Daoy (cell line): Measurements from ENCODE around the gene TMEM44. TPM values are rescaled to one million over a fixed set of nuclear protein-coding genes. Genes with fewer than 3 reads are reported as not detected.

Experiments used
- DNase-seq: peaks from one replicate; pipeline ENCODE4 v3.0.0-alpha.2; 2015; ENCODE audit warnings: low read depth
- total RNA-seq: library from RNA; depleted of rRNA; stranded (reverse); fragments of >200 nt; shearing (Covaris generic); gene quantifications from 2 replicates; pipeline ENCODE4 v1.2.3, GENCODE V29; 2014; rRNA removed

Gene TMEM44, protein sequence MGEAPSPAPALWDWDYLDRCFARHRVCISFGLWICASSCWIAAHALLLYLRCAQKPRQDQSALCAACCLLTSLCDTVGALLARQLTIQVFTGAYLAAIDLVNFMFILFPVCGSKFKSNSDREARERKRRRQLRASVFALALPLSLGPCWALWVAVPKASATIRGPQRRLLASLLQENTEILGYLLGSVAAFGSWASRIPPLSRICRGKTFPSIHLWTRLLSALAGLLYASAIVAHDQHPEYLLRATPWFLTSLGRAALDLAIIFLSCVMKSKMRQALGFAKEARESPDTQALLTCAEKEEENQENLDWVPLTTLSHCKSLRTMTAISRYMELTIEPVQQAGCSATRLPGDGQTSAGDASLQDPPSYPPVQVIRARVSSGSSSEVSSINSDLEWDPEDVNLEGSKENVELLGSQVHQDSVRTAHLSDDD
- 8.8 and 12.9 TPM in 2 replicates for total RNA-seq

DNA sequence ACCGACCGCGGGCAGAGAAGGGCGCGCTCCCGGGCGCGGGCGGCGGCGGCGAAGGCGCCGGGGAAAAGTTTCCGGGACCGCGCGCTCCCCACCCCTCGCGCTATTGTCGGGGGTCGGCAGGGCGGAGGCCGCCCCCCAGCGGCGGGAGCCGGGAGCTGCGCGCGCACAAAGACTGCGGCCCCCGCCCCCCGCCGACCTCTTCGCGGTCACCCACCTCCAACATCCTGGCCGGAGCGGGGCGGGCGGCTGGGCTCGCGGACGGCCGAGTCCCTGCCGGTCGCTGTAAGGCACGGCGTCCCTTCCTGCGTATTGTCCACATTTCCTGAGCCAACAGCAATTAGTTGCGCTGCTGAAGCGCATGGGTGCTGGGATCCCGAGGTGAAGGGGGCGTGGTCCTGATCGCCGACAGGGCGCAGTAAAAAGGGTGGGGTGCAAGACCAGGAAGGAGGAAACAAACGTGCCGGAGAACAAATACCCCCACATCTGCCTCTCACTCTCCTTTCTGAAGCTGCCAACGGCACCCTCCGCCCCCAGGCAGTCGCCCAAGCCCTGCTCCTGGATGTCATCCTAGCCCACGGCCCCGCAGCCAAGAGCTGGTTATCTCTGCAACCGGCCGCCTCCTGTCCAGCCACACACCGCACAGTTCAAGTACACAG, at the start of gene TMEM44:
TMEM44 (minus strand) TSS at position 71 of the 656 bp plus-strand sequence. CDS start 204 bp downstream, outside the sequence.
- DNase-seq, result peak; percentile 88

DNA sequence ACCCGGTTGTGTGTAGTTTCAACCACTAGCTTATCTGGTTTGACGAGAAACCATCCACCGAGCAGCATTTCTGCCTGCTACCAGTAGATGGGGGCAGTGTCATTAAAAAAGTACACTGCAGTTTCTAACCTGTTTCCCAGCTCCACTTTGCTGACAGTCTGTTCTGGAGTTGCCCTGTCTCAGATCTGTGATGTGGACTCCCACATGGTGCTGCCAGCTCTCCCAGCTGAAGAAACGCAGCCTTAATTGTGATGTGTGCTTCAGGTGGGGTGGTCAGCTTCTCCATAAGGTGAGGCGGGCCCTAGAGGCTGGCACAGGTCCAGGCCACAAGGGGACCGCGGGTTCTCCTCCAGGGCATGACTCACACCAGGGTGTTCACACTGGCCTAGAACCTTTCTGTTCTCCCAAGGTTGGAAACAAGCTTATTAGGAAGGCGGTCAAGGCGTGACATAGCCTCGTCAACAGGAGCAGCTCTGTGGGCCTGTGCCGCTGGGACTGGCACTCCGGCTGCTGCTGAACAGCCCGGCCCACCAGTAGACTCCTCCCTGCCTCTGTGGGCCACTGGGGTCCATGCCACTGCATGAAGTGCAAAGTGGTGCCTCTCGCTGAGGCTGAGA, 49.6 kb upstream of the TMEM44 start:
- peak; percentile 86 for DNase-seq

DNA sequence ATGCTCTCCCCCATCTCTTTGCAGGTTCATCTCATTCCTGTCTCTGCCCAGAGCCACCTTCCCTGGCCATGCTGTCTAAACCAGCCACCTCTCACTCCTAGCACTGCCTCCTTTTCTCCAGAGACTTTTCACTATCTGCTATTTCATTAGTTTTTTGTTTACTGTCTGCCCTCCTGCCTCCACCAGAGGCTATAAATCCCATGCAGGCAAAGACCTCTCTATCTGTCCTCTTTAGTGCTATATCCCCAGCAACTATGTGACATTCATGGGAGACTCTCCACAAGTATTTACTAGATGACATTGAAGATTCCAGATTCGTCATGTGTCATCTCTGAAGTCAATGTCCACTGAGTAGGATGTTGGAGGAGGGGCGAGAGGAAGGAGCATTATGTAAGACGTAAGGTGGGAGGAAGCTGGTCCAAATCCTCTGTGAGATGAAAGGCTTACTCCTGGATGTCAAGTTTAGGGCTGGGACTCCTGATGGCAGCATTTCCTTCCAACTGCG, 49.0 kb upstream of the TMEM44 start:
- DNase-seq, result no peak

DNA sequence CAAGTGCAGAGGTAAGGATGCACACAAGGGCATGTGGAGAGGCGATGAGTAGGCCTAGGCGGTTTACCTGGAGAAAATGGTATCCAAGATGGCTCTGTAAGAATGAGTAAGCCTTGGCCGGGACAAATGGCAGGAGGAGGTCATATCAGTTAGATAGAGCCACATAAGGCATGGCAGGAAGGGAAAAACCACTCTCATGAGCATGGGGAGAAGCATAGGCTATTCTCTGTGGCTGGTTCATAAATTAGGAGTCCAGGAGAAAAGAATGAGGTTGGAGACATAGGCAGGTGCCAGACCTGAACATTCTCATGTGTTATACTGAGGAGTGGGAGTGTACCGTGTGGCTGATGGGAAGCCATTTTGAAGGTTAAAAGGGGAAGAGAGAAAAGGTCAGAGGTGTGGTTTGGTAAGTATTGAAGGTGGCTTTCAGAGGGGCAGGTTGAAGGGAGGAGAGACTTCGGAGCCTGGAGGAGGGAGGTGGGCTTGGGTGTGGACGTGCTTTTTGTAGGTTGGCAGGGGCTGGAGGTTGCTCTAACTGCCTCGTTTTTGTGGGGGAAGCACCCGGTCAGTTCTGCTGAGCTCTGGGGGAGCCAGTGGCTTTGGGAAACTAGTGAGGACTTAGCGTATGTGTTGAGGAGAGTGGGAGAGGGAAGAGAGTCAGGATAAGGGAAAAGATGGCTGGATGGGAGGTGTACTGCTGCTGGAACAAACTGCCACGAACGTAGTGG, 47.8 kb upstream of the TMEM44 start:
- DNase-seq, result no peak

DNA sequence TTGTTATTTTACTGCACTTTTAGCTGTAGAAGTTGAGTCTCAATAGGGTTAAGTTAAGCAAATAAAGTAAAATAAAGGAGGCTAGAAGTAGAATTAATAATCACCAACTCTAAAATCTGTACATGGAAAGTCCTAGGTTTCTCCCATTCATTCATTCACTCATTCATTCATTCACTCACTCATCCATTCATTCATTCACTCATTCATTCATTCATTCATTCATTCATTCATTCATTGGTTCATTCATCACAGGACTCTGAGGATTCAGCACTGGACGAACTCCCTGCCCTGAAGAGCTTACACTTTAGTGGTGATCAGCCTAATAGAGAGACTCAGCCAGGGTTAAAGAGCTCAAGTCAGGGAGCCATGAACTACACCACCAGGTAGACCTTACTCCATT, 43.3 kb upstream of the TMEM44 start:
- no peak for DNase-seq

DNA sequence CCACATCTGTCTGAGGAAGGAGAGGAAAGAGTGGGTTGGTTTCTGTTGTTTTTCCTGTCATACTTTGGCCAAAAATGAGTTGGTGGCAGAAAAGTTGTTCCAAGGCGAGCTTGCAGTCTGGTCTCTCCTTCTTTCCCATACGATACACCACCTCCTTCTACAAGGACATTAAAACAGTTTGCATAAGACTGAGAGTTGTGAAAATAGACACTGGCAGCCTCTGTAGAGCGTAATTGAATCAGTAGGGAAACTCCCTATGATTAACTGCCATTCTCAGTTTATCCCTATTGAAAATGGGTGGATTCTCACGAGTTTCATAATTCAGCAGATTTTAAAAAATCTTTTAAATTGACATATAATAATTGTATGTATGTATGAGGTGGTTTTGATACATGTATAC, 42.5 kb upstream of the TMEM44 start:
- no peak for DNase-seq

DNA sequence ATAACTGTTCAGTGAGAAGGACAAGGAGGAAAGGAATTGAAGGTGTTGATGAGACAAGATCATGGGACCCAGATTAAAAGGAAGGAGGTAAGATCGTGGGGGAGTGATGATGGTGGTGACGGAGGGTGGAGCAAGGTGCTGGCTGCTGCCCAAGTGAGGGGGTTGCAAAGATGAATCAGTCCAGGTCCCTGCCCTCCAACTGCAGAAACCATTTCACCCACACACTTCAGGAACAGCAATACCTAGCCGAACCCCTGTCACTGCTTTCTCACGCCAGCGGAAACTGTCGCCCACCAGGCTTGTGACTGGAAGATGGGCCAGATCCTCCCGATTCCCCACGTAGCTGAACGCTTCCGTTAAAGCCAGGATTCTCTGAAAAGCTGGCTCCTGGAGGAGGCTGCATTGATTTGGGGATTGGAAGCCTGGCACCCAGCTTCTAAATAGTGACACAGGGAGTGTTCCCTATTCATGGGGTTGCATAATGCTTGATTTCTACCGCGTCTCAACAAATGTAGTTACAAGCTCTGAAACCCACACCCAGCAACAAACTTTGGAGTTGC, 41.9 kb upstream of the TMEM44 start:
- DNase-seq, result peak; percentile 78

DNA sequence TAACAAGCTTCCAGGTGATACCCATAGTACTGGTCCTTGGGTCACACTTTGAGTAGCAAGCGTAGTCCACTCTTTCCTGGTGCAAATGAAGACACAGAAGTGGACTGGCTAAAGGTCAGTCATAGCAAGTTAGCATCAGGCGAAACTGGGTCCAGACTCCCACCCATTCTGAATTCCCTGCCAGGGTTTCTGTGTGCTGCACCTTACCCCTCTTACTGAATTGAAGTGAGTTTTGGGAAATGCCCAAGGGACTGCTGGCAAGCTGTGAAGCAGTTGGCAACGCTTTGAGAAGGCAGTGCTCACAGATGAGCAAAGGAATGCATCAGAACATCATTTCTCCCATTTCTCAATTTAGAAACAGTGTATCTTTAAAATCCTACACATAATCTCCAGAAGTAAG, 40.5 kb upstream of the TMEM44 start:
- no peak for DNase-seq

DNA sequence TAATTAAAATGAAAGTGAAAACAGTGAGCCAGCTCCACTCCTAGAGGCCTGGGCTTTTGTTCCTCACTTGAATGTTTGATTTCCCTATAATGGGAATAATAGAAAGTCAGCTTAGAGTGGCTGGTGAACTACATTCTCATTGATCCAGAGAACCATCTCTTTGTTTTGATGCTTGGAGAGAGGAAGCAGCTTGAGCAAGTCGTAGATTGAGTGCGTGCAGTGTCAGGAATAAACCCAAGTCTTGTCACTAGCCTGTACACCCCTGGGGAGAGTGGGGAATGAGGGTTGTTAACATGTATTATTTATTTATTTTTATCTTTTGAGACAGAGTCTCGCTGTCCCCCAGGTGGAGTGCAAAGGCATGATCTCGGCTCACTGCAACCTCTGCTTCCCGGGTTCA, 39.7 kb upstream of the TMEM44 start:
- DNase-seq, result no peak

DNA sequence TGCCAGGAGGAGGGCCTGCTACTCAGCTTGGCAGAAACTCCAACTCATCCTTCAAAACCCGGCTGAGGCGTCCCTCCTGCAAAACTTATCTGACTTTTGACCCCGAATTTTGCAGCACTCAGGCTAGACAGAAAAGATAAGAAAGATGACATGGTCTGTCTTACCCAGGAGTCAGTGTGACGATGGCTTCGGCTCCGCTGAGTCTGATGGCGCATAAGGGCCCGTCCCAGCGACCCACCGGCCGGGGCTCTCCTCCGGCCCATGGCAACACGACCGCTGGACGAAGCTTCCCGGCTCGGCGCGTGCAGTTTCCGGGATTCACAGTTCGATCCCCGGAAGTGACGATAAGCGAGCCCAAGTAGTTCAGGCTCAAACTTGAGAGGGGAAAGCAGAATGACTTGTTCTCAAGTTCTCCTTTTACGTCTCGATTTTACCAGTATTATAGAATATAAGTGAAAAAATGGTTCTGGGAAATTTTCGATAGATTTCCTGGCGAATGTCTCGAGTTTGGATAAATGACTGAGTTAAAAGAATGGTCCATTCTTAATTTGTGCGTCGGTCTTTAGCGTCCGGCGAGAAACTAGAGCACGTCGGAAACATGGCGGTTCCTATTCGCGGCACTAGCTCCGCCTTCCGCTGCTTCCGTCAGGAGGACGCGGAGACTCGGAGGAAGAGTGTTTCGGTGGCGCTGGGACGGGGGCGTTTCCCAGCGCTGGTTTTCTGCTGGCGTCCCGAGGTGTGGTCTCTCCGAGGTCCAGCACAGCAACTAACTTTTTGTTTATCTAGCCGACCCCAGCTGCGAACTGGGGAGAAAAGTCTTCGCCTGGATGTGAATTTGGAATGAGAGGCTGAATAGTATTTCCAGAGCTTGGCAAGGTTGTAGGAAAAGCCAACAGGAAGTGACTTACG, 38.9 kb upstream of the TMEM44 start, which contains the start of gene LSG1:
LSG1 (minus strand) TSS at position 292 of the 909 bp plus-strand sequence; CDS start at position 263, 29 bp downstream.
- DNase-seq, result peak; percentile 97

DNA sequence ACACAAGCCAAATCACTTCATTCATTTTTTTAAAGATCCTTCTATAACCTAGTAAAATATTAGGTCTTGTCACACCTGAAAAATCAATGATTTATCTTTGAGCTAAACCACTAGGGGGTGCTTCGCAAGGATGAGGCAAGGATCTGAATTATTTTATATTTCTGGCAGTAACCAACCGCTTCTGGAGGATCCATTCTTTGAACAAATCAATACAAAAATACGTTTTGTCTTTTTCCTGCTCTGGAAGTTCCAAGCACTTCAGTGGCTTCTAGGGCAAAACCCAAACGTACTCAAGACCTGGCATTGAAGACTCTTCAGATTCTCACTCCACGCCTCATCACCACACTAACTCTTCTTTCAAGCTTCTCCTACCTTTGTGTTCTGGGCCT, 38.3 kb upstream of the TMEM44 start:
- no peak for DNase-seq

DNA sequence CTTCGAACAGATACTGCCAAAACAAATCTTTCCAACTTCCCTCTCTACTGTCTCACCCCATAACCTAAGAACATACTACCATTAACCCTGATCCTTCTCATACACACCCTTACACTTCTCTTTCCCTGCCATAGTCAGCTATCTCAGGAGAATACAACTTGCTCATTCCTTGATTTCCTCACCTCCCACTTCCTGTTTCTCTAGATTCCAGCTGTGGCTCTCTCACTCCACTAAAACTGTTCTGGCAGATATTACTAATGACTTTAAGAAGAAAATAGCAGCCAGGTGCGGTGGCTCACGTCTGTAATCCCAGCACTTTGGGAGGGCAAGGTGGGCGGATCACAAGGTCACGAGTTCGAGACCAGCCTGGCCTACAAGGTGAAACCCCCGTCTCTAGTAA, 34.1 kb upstream of the TMEM44 start:
- DNase-seq, result no peak

DNA sequence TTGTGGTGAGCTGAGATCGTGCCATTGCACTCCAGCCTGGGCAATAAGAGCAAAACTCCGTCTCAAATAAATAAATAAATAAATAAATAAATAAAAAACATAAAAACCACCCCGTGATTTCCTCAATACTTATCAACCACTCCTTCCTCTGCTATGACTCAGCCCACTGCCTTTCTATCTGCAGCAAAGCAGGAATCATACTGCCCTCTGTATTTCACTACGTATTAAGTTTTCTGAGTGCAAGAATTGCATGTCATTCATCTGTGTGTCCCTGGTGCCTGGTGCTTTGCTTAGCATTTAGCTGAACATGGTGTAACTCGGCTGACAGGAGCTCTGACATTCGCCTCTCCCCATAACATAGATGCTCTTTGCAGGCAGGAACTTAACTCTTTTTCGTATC, 31.6 kb upstream of the TMEM44 start:
- DNase-seq, result no peak

DNA sequence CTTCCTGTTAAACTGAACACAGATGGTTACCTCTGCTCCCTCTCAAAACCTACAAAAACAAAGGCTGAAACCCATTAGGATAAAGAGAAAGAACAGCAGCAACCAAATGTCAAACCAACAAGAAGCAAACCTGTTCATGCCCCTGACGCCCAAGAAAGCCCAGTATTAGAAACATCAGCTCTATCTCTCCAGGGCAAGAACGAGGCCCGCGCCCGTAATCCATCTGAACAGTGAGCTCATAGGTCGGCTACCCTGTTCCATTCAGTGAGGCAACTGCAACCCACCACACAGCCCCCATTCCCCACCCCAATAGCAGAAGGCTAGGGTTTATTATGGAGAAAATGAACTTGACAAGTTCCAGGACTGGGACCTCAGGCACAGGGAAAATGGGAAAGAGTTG, 28.7 kb upstream of the TMEM44 start:
- no peak for DNase-seq

DNA sequence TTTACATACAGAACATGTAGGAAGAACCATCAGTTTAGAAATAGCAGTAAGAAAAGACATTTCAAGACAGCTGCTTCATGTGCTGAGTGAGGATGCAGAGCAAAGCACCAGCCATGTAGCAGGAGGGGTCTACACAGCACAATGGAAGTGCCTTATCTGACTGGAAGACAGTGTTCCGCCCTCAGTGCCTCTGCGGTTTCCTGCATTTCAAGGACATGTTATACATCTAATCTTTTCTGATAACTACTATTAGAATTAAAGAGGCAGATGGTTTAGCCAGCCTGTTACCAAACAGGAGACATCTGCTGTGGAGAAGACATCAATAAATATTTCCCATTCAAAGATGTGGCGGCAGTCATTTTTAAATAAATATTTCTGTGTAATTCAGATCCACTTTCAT, 28.2 kb upstream of the TMEM44 start:
- DNase-seq, result no peak

DNA sequence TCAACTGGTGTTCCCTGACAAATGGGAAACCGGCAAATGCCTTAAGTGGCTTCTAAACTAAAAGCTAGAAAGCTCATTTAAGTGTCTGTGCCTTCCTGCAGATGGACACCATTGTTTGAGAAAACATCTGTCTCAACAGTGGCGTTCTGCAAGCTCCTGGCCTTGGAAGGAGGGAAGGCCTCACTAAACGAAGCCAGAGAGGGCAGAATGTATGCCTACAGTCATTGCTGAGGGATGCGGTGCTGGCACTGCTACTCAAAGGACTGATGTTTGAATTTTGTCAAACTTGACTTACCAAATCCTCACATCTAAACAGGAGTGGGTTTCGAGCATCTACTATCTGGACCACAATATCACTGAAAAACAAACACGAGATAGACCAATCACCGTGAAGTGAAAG, 26.6 kb upstream of the TMEM44 start:
- no peak for DNase-seq

DNA sequence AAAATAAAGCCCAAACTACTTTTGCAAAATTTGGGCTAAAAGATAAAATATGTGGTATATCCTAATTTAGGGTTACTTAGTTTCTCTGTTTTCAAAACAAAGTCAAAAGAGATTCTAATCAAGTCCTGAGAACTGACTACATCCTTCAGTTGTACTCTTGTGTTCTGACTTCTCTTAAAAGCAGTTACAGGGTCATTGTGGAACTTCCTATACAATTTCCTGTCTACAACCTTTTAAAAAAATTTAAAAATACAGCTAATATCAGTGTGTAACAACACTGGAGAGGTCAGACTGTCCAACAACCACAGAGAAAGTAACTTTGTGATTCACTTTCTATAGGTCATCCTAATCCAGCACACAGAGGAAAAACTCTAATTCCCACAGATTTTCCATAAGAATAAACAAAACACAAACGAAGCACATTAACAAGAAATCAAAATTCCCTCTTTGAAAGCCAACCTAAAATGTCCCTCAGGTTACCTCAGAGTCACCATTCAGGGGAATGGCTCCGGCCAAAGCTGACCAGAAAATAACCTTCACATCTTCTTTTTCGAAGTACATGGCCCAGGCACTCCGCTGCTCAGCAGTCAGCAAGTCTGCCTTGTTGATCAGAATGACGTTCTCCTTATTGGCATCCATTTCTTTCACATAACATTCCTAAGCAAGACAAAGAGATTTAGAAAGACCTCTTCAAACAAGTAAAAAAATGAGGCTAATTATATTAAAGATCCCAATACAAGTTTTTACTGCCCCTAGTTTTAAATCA, 25.4 kb upstream of the TMEM44 start:
- no peak for DNase-seq

DNA sequence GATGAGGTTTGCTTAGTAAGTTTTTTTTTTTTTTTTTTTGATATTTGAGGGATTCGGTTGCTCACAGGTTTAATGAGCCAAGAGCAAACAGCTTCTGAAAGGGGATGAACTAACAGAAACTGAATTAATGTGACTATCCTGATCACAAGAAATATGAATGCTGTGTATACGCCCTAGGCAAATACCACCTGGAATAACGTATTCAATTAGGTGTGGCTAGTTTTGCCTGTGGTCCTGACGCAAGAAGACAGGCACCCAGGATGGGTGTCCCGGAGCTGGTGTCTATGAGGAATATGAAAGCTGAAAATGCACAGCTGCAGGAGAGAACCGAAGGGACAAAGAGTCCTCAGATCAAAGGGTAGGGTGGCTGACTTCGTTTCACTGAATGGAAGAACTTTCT, 24.2 kb upstream of the TMEM44 start:
- DNase-seq, result no peak

DNA sequence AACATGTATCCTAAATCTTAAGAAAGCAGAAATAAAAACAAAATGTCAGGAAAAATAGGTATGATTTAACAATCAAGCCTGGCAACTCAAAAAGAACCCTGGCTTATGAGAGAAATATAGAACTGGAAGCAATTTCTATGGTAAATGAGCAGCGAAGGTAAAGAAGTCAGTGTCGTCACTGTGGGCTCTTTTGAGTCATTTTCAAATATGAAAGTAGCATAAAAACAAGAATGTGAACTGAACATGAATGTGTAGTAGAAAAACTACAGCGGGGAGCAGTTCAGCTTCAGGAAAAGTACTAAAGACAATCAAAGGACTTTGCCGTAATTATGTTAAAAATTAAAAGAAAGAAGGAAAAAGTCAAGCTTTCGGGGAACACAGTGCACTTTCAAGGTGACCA, 21.2 kb upstream of the TMEM44 start:
- no peak for DNase-seq

DNA sequence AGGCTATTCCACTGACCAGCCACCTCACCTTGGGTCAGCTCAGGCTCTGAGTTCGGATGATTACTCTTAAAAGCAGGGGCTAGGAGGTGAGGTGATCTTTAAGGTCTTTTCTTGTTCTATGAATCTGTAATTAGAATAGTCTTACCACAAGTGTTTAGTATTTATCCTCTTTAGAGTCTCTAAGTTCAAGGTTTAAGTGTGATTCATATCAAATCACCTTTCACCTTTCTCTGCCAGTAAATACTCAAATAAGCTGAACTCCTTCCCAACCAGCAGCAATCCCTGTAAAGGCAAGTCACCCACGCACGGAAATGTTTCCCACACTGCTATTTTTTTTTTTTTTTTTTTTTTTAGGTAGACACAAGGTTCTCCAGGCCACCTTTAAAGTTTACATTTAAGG, 14.5 kb upstream of the TMEM44 start:
- no peak for DNase-seq
